Measurements from ENCODE around the gene CYB561D1.

Gene CYB561D1

GRCh38 chr1:109509176-109510134, 15.6 kb downstream of the CYB561D1 start, which contains the start of gene AMIGO1:
Gene AMIGO1 (minus strand): TSS chr1:109509727. CDS start chr1:109508912, 815 bp downstream.
- in situ Hi-C loops (cut with HindIII; ENCODE audit: low pct_unique_long_range_greater_than_20kb, low sequenced_read_pairs), result no loop called here
- peak; percentile 42 to 70 for DNase-seq (ENCODE audit: low read depth in 1 of 2, low spot score in 1 of 2)
- no peak for TF ChIP-seq JUND (IDR thresholded peaks at IDR 0.05; ENCODE audit: low read depth)

- in situ Hi-C loops (cut with HindIII; ENCODE audit: low pct_unique_long_range_greater_than_20kb, low sequenced_read_pairs), result no loop called here
- no peak for DNase-seq (ENCODE audit: low read depth in 1 of 2, low spot score in 1 of 2)
- no peak for TF ChIP-seq JUND (IDR thresholded peaks at IDR 0.05; ENCODE audit: low read depth)
Observed at GRCh38 chr1:109513110-109513710, 19.3 kb downstream of the CYB561D1 start.

GRCh38 chr1:109514846-109515245, 21.0 kb downstream of the CYB561D1 start:
- no peak for TF ChIP-seq JUND (IDR thresholded peaks at IDR 0.05; ENCODE audit: low read depth)
- in situ Hi-C loops (cut with HindIII; ENCODE audit: low pct_unique_long_range_greater_than_20kb, low sequenced_read_pairs), result no loop called here
- DNase-seq (ENCODE audit: low read depth in 1 of 2, low spot score in 1 of 2), result no peak

GRCh38 chr1:109516872-109517271, 23.0 kb downstream of the CYB561D1 start:
- in situ Hi-C loops (cut with HindIII; ENCODE audit: low pct_unique_long_range_greater_than_20kb, low sequenced_read_pairs), result no loop called here
- peak in 1 of 2 experiments; percentile 25 for DNase-seq (ENCODE audit: low read depth in 1 of 2, low spot score in 1 of 2)
- no peak for TF ChIP-seq JUND (IDR thresholded peaks at IDR 0.05; ENCODE audit: low read depth)

- no peak for TF ChIP-seq JUND (IDR thresholded peaks at IDR 0.05; ENCODE audit: low read depth)
- in situ Hi-C loops (cut with HindIII; ENCODE audit: low pct_unique_long_range_greater_than_20kb, low sequenced_read_pairs), result no loop called here
Observed at GRCh38 chr1:109517337-109517736, 23.4 kb downstream of the CYB561D1 start.

GRCh38 chr1:109521002-109521951, 27.4 kb downstream of the CYB561D1 start:
- in situ Hi-C loops (cut with HindIII; ENCODE audit: low pct_unique_long_range_greater_than_20kb, low sequenced_read_pairs), result no loop called here
- no peak for DNase-seq (ENCODE audit: low read depth in 1 of 2, low spot score in 1 of 2)
- TF ChIP-seq JUND (IDR thresholded peaks at IDR 0.05; ENCODE audit: low read depth), result no peak

More at GRCh38 chr1:109517337-109517736, 23.4 kb downstream of the CYB561D1 start:
- no peak for DNase-seq (ENCODE audit: low read depth in 1 of 2, low spot score in 1 of 2)

- DNase-seq (ENCODE audit: low read depth in 1 of 2, low spot score in 1 of 2), result no peak
- TF ChIP-seq JUND (IDR thresholded peaks at IDR 0.05; ENCODE audit: low read depth), result no peak
- in situ Hi-C loops (cut with HindIII; ENCODE audit: low pct_unique_long_range_greater_than_20kb, low sequenced_read_pairs), result no loop called here
Observed at GRCh38 chr1:109522026-109522425, 28.1 kb downstream of the CYB561D1 start.

GRCh38 chr1:109523706-109524105, 29.8 kb downstream of the CYB561D1 start:
- no peak for TF ChIP-seq JUND (IDR thresholded peaks at IDR 0.05; ENCODE audit: low read depth)
- no peak for DNase-seq (ENCODE audit: low read depth in 1 of 2, low spot score in 1 of 2)
- in situ Hi-C loops (cut with HindIII; ENCODE audit: low pct_unique_long_range_greater_than_20kb, low sequenced_read_pairs), result no loop called here

GRCh38 chr1:109527098-109527811, 33.4 kb downstream of the CYB561D1 start:
- no peak for DNase-seq (ENCODE audit: low read depth in 1 of 2, low spot score in 1 of 2)
- TF ChIP-seq JUND (IDR thresholded peaks at IDR 0.05; ENCODE audit: low read depth), result no peak
- in situ Hi-C loops (cut with HindIII; ENCODE audit: low pct_unique_long_range_greater_than_20kb, low sequenced_read_pairs), result no loop called here

GRCh38 chr1:109527846-109528695, 34.2 kb downstream of the CYB561D1 start:
- in situ Hi-C loops (cut with HindIII; ENCODE audit: low pct_unique_long_range_greater_than_20kb, low sequenced_read_pairs), result no loop called here
- no peak for TF ChIP-seq JUND (IDR thresholded peaks at IDR 0.05; ENCODE audit: low read depth)
- DNase-seq (ENCODE audit: low read depth in 1 of 2, low spot score in 1 of 2), result no peak

GRCh38 chr1:109528712-109529111, 34.8 kb downstream of the CYB561D1 start:
- DNase-seq (ENCODE audit: low read depth in 1 of 2, low spot score in 1 of 2), result no peak
- in situ Hi-C loops (cut with HindIII; ENCODE audit: low pct_unique_long_range_greater_than_20kb, low sequenced_read_pairs), result no loop called here

More at GRCh38 chr1:109528712-109529111, 34.8 kb downstream of the CYB561D1 start:
- no peak for TF ChIP-seq JUND (IDR thresholded peaks at IDR 0.05; ENCODE audit: low read depth)

All from T47D (cell line).